ENCODE results near the gene THAP8.

DNA sequence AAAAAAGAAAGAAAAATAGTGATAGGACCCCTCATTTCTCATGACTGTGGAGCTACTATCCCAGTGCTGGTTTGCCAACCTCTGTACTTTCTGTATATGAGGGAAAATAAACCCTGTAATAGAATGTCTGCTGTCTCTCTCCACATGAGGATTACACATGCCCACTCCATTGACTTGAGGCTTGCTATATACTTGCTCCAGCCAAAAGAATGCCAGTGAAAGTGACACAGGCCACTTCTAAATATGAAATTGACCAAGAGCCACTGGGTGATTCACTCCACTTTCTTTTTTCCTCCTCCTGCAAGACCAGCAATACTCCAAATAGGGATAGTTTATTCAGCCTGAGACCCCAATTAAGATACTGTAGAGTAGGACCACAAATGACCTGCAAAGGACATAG, 6.2 kb downstream of the THAP8 start:
- TF ChIP-seq, protein P1, sequence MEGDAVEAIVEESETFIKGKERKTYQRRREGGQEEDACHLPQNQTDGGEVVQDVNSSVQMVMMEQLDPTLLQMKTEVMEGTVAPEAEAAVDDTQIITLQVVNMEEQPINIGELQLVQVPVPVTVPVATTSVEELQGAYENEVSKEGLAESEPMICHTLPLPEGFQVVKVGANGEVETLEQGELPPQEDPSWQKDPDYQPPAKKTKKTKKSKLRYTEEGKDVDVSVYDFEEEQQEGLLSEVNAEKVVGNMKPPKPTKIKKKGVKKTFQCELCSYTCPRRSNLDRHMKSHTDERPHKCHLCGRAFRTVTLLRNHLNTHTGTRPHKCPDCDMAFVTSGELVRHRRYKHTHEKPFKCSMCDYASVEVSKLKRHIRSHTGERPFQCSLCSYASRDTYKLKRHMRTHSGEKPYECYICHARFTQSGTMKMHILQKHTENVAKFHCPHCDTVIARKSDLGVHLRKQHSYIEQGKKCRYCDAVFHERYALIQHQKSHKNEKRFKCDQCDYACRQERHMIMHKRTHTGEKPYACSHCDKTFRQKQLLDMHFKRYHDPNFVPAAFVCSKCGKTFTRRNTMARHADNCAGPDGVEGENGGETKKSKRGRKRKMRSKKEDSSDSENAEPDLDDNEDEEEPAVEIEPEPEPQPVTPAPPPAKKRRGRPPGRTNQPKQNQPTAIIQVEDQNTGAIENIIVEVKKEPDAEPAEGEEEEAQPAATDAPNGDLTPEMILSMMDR (IDR thresholded peaks at IDR 0.05; ENCODE audit: low read depth, low read length, poor library complexity, severe bottlenecking) = no peak
- TF ChIP-seq EZH2phosphoT487 (IDR thresholded peaks at IDR 0.05; ENCODE audit: borderline replicate concordance, low read length) = no peak
